Neural progenitor cell (in vitro differentiated cells): Measurements from ENCODE around the gene ZMPSTE24.

ENCODE experiments used
- EZH2 ChIP-seq: fragments of 200-600 bp; sonication (generic); IDR thresholded peaks from 2 replicates; pipeline ENCODE4 v1.6.1; 2017; ENCODE audit warnings: antibody characterized with exemption, mild to moderate bottlenecking, moderate library complexity
- EZH2phosphoT487 ChIP-seq: fragments of 200-600 bp; sonication (generic); IDR thresholded peaks from 2 replicates; pipeline ENCODE4 v1.6.1; 2017; ENCODE audit warnings: antibody characterized with exemption

GRCh38 chr1:40248412-40248811, 9.6 kb upstream of the ZMPSTE24 start:
- TF ChIP-seq EZH2 (no peak), EZH2phosphoT487 (no peak)
